ENCODE measurements around the gene NPAS3. TPM values are rescaled to one million over a fixed set of nuclear protein-coding genes. Genes with fewer than 3 reads are reported as not detected.
A peak's percentile ranks its signal among the peaks of the same experiment; 100 is the strongest.

Gene NPAS3
- total and polyA plus RNA-seq, 2 of the 8 experiments (the other 6 are each of a cell fraction or from before 2014, with no cell fraction given), result 0.11 to 0.60 TPM

- DNase-seq (ENCODE audit: low read depth in 1 of 2, low spot score in 2 of 2) (no peak), FAIRE-seq (no peak)
- no peak overlapping the region for H3K4ac ChIP-seq (replicated peaks; ENCODE audit: insufficient read length, low read depth, low read length)
- no peaks in the 10 kb centered on the region for H3K79me1 ChIP-seq (ENCODE audit: low read depth, low read length)
- H4K20me1 ChIP-seq (replicated peaks in 1 of 2; ENCODE audit: control insufficient read depth in 1 of 2, insufficient read depth in 2 of 2, low read length in 2 of 2), result no peaks in the 10 kb centered on the region
- 88% methylated on average over 5 of the region's 5 CpGs; no CpG with 5 or more reads in 1 of the 2 experiments for WGBS, 2 experiments (ENCODE audit: extremely low coverage in 1 of 2, insufficient coverage in 1 of 2, insufficient read length in 1 of 2, insufficient replicate concordance in 2 of 2, low coverage in 1 of 2, low lambda C conversion rate in 2 of 2, missing lambda C conversion rate in 1 of 2)
- no peaks in the 10 kb centered on the region for H3K79me2 ChIP-seq (ENCODE audit: control insufficient read depth in 1 of 2, insufficient read depth in 2 of 2, low read length in 2 of 2)
- no peak for TF ChIP-seq SIRT6 (IDR thresholded peaks at IDR 0.05; ENCODE audit: low read length)
- H3K23me2 ChIP-seq (ENCODE audit: low read depth, low read length), result no peaks in the 10 kb centered on the region
- H3K27ac ChIP-seq (ENCODE audit: low read depth, low read length), result no peak overlapping the region
- no peak overlapping the region for H2BK5ac ChIP-seq (ENCODE audit: low read depth, low read length)
- H4K5ac ChIP-seq (ENCODE audit: insufficient read length, low read depth, low read length), result no peak overlapping the region
- H3K4me3 ChIP-seq (ENCODE audit: extremely low read depth in 1 of 4, insufficient read depth in 2 of 4, low read depth in 3 of 4, low read length in 4 of 4), result no peak overlapping the region
- H2AFZ ChIP-seq (ENCODE audit: low read length), result 0 out of 2 replicates have a peak overlapping the region, but pooled peaks have one; percentile 24
- no peak overlapping the region for H2BK15ac ChIP-seq (ENCODE audit: low read length)
- CTCF ChIA-PET (ENCODE audit: partially characterized antibody), result interaction anchor here (0.5 kb wide), 1 partner anchor 128 kb away, joined by 3 read pairs; no protein-coding TSS in a partner anchor
- H3K27me3 ChIP-seq (replicated peaks in 1 of 4; ENCODE audit: control insufficient read depth in 3 of 4, extremely low read depth in 1 of 4, insufficient read depth in 3 of 4, low read length in 3 of 4), result no peaks in the 10 kb centered on the region
- H2AK5ac ChIP-seq (ENCODE audit: low read depth, low read length), result no peak overlapping the region
- no peak overlapping the region for H2BK120ac ChIP-seq (replicated peaks; ENCODE audit: low read depth, low read length)
- POLR2A ChIA-PET (ENCODE audit: partially characterized antibody), result no interaction called here
- H3K36me3 ChIP-seq (ENCODE audit: control insufficient read depth in 2 of 4, insufficient read depth in 4 of 4, low read length in 3 of 4), result no peaks in the 10 kb centered on the region
- H2BK12ac ChIP-seq (ENCODE audit: low read depth, low read length), result no peak overlapping the region
- no peak overlapping the region; the same call in 1 of the 2 replicates for H2BK20ac ChIP-seq (ENCODE audit: low read length)
- no peak overlapping the region for H3K56ac ChIP-seq (replicated peaks; ENCODE audit: insufficient read length, low read depth, low read length)
- no peak overlapping the region for H3K23ac ChIP-seq (ENCODE audit: insufficient read length)
- H3K9me3 ChIP-seq (ENCODE audit: insufficient read depth in 2 of 2, low read depth in 1 of 2, low read length in 1 of 2), result no peaks in the 10 kb centered on the region
- no peak overlapping the region for H3K18ac ChIP-seq (ENCODE audit: extremely low read depth, low read length)
- H3K4me1 ChIP-seq (replicated peaks in 1 of 4; ENCODE audit: control insufficient read depth in 3 of 4, insufficient read depth in 4 of 4, low read length in 3 of 4), result peaks cover 0 to 3% (median 1%) of the 10 kb centered on the region in 4 experiments; a peak in 1 of 7 replicates
- no peak overlapping the region for H4K91ac ChIP-seq (replicated peaks; ENCODE audit: insufficient read length, low read length)
- no peak overlapping the region for H3K14ac ChIP-seq (ENCODE audit: insufficient read length)
- H4K8ac ChIP-seq (ENCODE audit: extremely low read depth, insufficient read depth, low read length), result no peak overlapping the region
- H3K9ac ChIP-seq (replicated peaks in 1 of 4; ENCODE audit: extremely low read depth in 1 of 4, low read depth in 3 of 4, low read length in 3 of 4), result no peak overlapping the region
- H3K4me2 ChIP-seq (ENCODE audit: insufficient read depth in 1 of 2, low read depth in 2 of 2, low read length in 2 of 2), result no peak overlapping the region
Observed at GRCh38 chr14:33570694-33571310, 632.1 kb downstream of the NPAS3 start.

Measured in H1 (cell line).